Heart right ventricle (tissue), 16 donors: ENCODE measurements around the gene EHBP1. TPM values are rescaled to one million over a fixed set of nuclear protein-coding genes. Genes with fewer than 3 reads are reported as not detected.

Experiments used
- ATAC-seq, 8 donors: fragments of 200-7000 bp; cut with Tn5 transposase; one replicate each; pipeline ENCODE4 v1.9.1; 2020; ENCODE audit warnings: mild to moderate bottlenecking in 8 of 8, moderate library complexity in 8 of 8, moderate number of reproducible peaks in 1 of 8
- DNase-seq, 2 donors: peaks; one replicate each; pipeline ENCODE4 v3.0.0-alpha.2; 2020
- H3K27ac ChIP-seq, 10 donors: fragments of 200-600 bp; sonication (generic) in 2 of 10; one replicate each; pipeline versions ENCODE4 v1.5.0 to v1.8.0; 2020 to 2022; ENCODE audit warnings: mild to moderate bottlenecking in 3 of 10
- H3K27me3 ChIP-seq, 7 donors: fragments of 200-600 bp; one replicate each; pipeline ENCODE4 v1.8.0; 2021 to 2022; ENCODE audit warnings: mild to moderate bottlenecking in 2 of 7
- H3K36me3 ChIP-seq, 9 donors: fragments of 200-600 bp; sonication (generic) in 1 of 9; one replicate each; pipeline versions ENCODE4 v1.5.0 to v1.8.0; 2020 to 2022; ENCODE audit warnings: mild to moderate bottlenecking in 2 of 9
- H3K4me1 ChIP-seq, 9 donors: fragments of 200-600 bp; sonication (generic) in 1 of 9; one replicate each; pipeline versions ENCODE4 v1.5.0 to v1.8.0; 2020 to 2022; ENCODE audit warnings: mild to moderate bottlenecking in 4 of 9
- H3K4me3 ChIP-seq, 10 donors: fragments of 200-600 bp; sonication (generic) in 2 of 10; one replicate each; pipeline versions ENCODE4 v1.5.0 to v1.8.0; 2020 to 2022; ENCODE audit warnings: mild to moderate bottlenecking in 7 of 10, moderate library complexity in 2 of 10
- H3K9me3 ChIP-seq, 11 donors: fragments of 200-600 bp in 10 of 11; sonication (generic) in 2 of 11; one replicate each; pipeline versions ENCODE4 v1.5.0 to v1.8.0; 2013 to 2022; ENCODE audit warnings: mild to moderate bottlenecking in 2 of 11, control low read depth in 1 of 11, moderate library complexity in 1 of 11
- CTCF ChIP-seq, 9 donors: fragments of 200-600 bp; sonication (generic) in 2 of 9; IDR thresholded peaks; one replicate each; pipeline versions ENCODE4 v1.5.0 to v1.8.0; 2021 to 2022; ENCODE audit warnings: antibody characterized with exemption in 9 of 9, mild to moderate bottlenecking in 5 of 9, moderate library complexity in 1 of 9
- WGBS, 2 donors: extraction: QIAGEN DNeasy Blood & Tissue Kit; methylation state at CpG; one replicate each; pipeline ENCODE4 v1.1.7; 2013; ENCODE audit warnings: inconsistent platforms in 1 of 2; 5-methylcytosine and 5-hydroxymethylcytosine counted together
- intact Hi-C, 10 donors: fragments of 100-400 bp; cut with DNase I; formaldehyde crosslinking; loops; one replicate each; pipeline versions ENCODE4 v1.11.1 to v1.14.2; 2022
- polyA plus RNA-seq, 2 donors: library from polyadenylated mRNA; stranded (reverse); fragments of 200-250 nt; gene quantifications; one replicate each; pipeline ENCODE4 v1.2.3, GENCODE V29; 2013
- total RNA-seq, 10 donors: library from RNA; stranded (reverse); fragmentation: NEBNext Ultra II Directional in 3 of 10; extraction: Animal tissue kit (Norgen Biotek cat#: 25700) in 3 of 10; gene quantifications; one replicate each; pipeline versions ENCODE4 v1.2.1 to v1.2.4, GENCODE V29; 2021 to 2023
- donor health status: Arrhythmogenic right ventricular cardiomyopathy.
- donor health status: ischemic (EF 13 %, LVEDD 7.1; RV severe dilation, severe dysfunction).
- donor health status: healthy with polysubstance abuse.
- donor health status: DM: no; HTN: yes; CAD: no.
- donor health status: DM: no; HTN: no; CAD: no.
- donor health status: ischemic (EF 25% LVEDD 6.9; RV normal size, moderate dysfunction).
- donor health status: ischemic (EF 25% LVEDD 5.7; RV mildly dilated, moderate dysfunction).
- donor health status: healthy.
- donor health status: DM: yes; HTN: yes; CAD: no.
- donor health status: Ischemic cardiomyopathy.
- donor health status: ischemic (EF 35%, LVEDD 5.7; RV mildly dilated, moderate dysfunction).
- donor health status: nonischemic (EF 11% LVEDD 7.7; RV severe dilation, severe dysfunction).
- donor health status: DM: yes; HTN: yes; CAD: no.
- donor health status: PGD.
- donor health status: ischemic (EF 29% LVEDD 5.4; RV normal size, mild dysfunction).
- donor health status: nonischemic (EF 23%, LVEDD 6.1; RV moderate dilation, normal function).

The EHBP1 gene
- total and polyA plus RNA-seq, 12 donors = 7.8 to 26.1 (median 20.1) TPM

- TF ChIP-seq CTCF (IDR thresholded peaks at IDR 0.05) = no peak
- Histone ChIP-seq H3K36me3 (peaks cover 0 to 21% (median 0%) of the 10 kb centered on the region in 9 donors), H3K27me3 (no peaks in the 10 kb centered on the region), H3K27ac (no peak overlapping the region), H3K9me3 (no peaks in the 10 kb centered on the region), H3K4me1 (no peaks in the 10 kb centered on the region), H3K4me3 (no peak overlapping the region)
- intact Hi-C loops = loop anchor here in 2 of 10 donors (10.0 kb wide), 1 partner anchor 244 kb away; no protein-coding TSS in a partner anchor
- WGBS, 2 donors = 95 to 96% methylated on average over 1 of the region's 1 CpG
- no peak for ATAC-seq
- DNase-seq = no peak
Measured at GRCh38 chr2:63029058-63029457, 323.5 kb downstream of the EHBP1 start.

DNA sequence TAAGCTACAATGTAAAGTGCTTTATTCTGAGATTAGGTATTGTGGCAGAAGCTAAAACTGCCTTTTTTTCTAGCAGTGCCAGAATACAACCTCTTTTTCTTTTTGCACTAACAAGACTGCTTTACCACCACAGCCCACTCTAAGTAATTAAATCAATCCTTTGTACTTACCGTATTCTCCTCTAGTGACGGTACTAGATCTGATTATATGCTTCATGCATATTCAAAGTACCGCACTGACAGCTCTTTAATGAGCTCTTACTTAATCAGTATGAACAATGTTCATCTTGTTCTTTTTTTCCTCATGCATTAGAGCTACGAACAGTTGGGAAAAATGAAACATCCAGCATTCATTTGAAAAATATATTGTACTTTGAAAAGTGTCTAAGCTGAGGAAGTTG, 329.0 kb downstream of the EHBP1 start:
- DNase-seq (no peak), ATAC-seq (no peak)
- Histone ChIP-seq H3K9me3 (no peaks in the 10 kb centered on the region), H3K27me3 (no peaks in the 10 kb centered on the region), H3K27ac (no peak overlapping the region), H3K36me3 (peaks cover 0 to 8% (median 0%) of the 10 kb centered on the region in 9 donors), H3K4me1 (no peaks in the 10 kb centered on the region), H3K4me3 (no peak overlapping the region)
- no peak for TF ChIP-seq CTCF (IDR thresholded peaks at IDR 0.05)
- 93% methylated on average over 4 of the region's 4 CpGs for WGBS, 2 donors
- intact Hi-C loops = no loop called here

DNA sequence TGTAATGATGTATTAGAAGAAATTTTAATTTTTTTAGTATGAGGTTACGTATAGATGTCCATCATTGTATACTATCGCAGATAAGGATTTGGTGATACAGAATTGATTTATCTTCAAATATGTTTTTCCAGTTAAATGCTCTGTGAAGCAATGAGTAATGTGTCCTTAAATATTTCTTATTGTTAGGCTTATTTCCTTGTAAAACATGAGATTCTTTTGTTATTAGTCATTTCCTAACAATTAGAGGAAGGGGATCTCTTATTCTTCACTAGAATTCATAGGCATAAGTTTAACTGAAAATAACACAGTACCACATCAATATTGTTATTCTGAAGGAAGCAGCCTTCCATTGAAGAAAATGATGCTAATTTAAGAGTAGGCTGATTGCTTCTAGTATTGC, 329.7 kb downstream of the EHBP1 start:
- H3K9me3 ChIP-seq = no peaks in the 10 kb centered on the region
- no peaks in the 10 kb centered on the region for H3K4me1 ChIP-seq
- no peak overlapping the region for H3K4me3 ChIP-seq
- H3K27ac ChIP-seq = no peak overlapping the region
- intact Hi-C loops = no loop called here
- DNase-seq (no peak), ATAC-seq (no peak)
- no peak for TF ChIP-seq CTCF (IDR thresholded peaks at IDR 0.05)
- peaks cover 0 to 8% (median 0%) of the 10 kb centered on the region in 9 donors for H3K36me3 ChIP-seq
- 77 to 86% methylated on average over 2 of the region's 2 CpGs for WGBS, 2 donors
- no peaks in the 10 kb centered on the region for H3K27me3 ChIP-seq

GRCh38 chr2:63035660-63036059, 330.1 kb downstream of the EHBP1 start:
- Histone ChIP-seq H3K4me1 (no peaks in the 10 kb centered on the region), H3K27me3 (peaks cover 0 to 2% (median 0%) of the 10 kb centered on the region in 7 donors), H3K9me3 (no peaks in the 10 kb centered on the region), H3K36me3 (peaks cover 0 to 8% (median 0%) of the 10 kb centered on the region in 9 donors), H3K27ac (no peak overlapping the region), H3K4me3 (no peak overlapping the region)
- no peak for TF ChIP-seq CTCF (IDR thresholded peaks at IDR 0.05)
- ATAC-seq (no peak), DNase-seq (no peak)
- WGBS, 2 donors = 91 to 94% methylated on average over 4 of the region's 4 CpGs
- intact Hi-C loops = no loop called here
